ENCODE results near the gene UTP4.

DNA sequence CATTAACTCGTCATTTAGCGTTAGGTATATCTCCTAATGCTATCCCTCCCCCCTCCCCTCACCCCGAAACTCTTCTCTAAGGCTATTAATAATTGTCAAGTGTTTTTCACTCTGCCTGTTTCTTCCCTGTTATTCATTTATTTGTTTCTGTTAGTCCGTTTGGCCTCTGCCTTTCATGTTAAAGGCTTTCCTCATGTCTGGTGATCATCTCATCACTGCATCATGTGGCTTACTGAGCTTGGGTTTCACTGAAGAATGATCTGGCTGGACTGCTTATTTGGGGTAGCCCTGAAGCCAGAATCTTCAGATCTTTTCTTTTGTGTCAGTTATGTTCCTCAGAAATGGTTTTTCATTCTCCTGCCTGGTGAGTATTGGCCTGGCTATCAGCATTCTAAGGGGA lies 9.5 kb downstream of the UTP4 start:
- TF ChIP-seq CTCF (IDR thresholded peaks at IDR 0.05; ENCODE audit: low read depth, low read length) = no peak
- TF ChIP-seq POLR2A (IDR thresholded peaks at IDR 0.05; ENCODE audit: extremely low read depth, insufficient read length) = no peak
- no peak for TF ChIP-seq MYC (IDR thresholded peaks at IDR 0.05; ENCODE audit: low read depth, low read length)
- TF ChIP-seq MAX (IDR thresholded peaks at IDR 0.05; ENCODE audit: low read depth, low read length) = no peak
